ENCODE results near the gene RHOA.
"Not testable (repeated sequence)": the region's sequence is repeated elsewhere in the genome, so short reads cannot be mapped to it uniquely, and the experiment has no call there.

GRCh38 chr3:49405570-49405969 lies 6.2 kb downstream of the RHOA start:
- not testable (repeated sequence) for TF ChIP-seq CTCF (IDR thresholded peaks at IDR 0.05); POLR2A (IDR thresholded peaks at IDR 0.05; ENCODE audit: low read depth); POLR2AphosphoS5 (IDR thresholded peaks at IDR 0.05); EP300 (IDR thresholded peaks at IDR 0.05)
